ENCODE measurements around the gene GET3.

DNA sequence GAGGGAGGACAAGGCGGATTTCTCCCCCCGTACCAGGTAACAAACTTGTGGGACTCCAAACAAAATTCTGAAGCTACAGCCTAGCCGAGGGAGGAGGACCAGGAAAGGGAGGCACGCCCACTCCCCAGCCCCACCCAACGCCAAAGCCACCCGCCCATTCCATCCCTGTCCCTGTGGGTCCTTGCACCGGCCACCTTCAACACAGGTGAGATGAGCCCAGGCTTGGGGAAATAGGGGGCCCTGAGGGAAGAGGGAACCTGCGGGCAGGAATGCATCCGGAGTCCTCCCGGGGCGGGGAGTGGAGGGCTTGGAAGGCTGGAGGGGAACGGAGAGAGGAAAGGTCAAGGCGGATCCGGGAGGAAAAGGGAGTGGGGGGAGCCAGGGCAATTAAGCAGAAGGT, 14.3 kb downstream of the GET3 start, which contains the start of gene BEST2:
- no peak for TF ChIP-seq CTCF (IDR thresholded peaks at IDR 0.05)
- TF ChIP-seq POLR2A (IDR thresholded peaks at IDR 0.05) = no peak
